ENCODE measurements around the gene RPS24.

GRCh38 chr10:78070726-78071125 is 37.1 kb downstream of the RPS24 start:
- TF ChIP-seq SP1 (IDR thresholded peaks at IDR 0.05; ENCODE audit: low read depth, low read length) (no peak), USF2 (IDR thresholded peaks at IDR 0.05; ENCODE audit: borderline replicate concordance, low read depth, low read length) (no peak), JUNB (IDR thresholded peaks at IDR 0.05) (no peak), MAX (IDR thresholded peaks at IDR 0.05; ENCODE audit: low read depth, low read length) (no peak), FOXM1 (IDR thresholded peaks at IDR 0.05; ENCODE audit: low read depth, low read length) (no peak), CTCF (IDR thresholded peaks at IDR 0.05 in 2 of 3, conservative IDR thresholded peaks at IDR 0.05 in 1 of 3; ENCODE audit: control insufficient read depth in 2 of 3, extremely low read depth in 1 of 3, insufficient read depth in 1 of 3, low read depth in 3 of 3, low read length in 3 of 3) (no peak)

Measured in GM12878 (cell line).